Measurements from ENCODE around the gene SEPHS1.

SEPHS1 gene

DNA sequence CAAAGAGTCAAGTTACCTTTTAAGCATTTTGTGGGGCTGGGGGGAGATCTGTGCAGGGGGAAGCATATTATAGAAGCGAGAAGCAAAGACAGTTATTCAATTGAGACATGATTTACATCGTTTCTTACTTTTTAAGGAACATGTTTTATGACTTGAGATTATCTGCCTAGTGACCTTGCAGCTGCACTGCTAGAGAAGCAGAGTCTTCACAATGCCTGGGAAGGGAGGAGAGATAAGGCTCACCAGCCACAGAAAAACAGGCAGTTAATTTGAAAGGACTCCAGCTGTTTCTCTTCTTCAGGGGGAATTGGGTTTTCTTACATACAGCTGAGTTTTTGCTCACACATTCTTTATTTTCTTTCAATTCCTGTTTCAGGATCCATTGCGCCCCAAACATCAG is 79.3 kb downstream of the SEPHS1 start:
- TF ChIP-seq, protein P1, sequence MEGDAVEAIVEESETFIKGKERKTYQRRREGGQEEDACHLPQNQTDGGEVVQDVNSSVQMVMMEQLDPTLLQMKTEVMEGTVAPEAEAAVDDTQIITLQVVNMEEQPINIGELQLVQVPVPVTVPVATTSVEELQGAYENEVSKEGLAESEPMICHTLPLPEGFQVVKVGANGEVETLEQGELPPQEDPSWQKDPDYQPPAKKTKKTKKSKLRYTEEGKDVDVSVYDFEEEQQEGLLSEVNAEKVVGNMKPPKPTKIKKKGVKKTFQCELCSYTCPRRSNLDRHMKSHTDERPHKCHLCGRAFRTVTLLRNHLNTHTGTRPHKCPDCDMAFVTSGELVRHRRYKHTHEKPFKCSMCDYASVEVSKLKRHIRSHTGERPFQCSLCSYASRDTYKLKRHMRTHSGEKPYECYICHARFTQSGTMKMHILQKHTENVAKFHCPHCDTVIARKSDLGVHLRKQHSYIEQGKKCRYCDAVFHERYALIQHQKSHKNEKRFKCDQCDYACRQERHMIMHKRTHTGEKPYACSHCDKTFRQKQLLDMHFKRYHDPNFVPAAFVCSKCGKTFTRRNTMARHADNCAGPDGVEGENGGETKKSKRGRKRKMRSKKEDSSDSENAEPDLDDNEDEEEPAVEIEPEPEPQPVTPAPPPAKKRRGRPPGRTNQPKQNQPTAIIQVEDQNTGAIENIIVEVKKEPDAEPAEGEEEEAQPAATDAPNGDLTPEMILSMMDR (IDR thresholded peaks at IDR 0.05): no peak
- H3K4me3 ChIP-seq: no peak overlapping the region
- DNase-seq (ENCODE audit: low spot score): no peak
- no peak overlapping the region for H3K27ac ChIP-seq

DNA sequence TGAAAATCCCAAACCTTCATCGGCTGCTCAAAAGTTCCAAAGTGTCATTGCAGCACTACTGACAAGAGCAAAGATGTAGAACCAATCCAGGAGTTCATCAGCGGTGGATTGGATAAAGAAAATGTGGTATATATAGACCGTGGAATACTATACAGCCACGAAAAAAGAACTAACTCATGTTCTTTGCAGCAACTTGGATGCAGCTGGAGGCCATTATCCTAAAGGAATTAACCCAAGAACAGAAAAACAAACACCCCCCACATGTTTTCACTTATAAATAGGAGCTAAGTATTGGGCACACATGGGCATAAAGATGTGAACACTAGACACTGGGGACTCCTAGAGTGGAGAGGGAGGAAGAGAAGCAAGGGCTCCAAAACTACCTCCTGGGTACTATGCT is 79.8 kb downstream of the SEPHS1 start:
- DNase-seq (ENCODE audit: low spot score): no peak
- H3K27ac ChIP-seq: no peak overlapping the region
- TF ChIP-seq, protein P1 (IDR thresholded peaks at IDR 0.05): no peak
- no peak overlapping the region for H3K4me3 ChIP-seq

All from coronary artery (tissue), 2 donors.